ENCODE data around the gene HOXA2. TPM values are rescaled to one million over a fixed set of nuclear protein-coding genes. Genes with fewer than 3 reads are reported as not detected.

Gene HOXA2
- 3.1 TPM for polyA plus RNA-seq (ENCODE audit: insufficient read length)

DNA sequence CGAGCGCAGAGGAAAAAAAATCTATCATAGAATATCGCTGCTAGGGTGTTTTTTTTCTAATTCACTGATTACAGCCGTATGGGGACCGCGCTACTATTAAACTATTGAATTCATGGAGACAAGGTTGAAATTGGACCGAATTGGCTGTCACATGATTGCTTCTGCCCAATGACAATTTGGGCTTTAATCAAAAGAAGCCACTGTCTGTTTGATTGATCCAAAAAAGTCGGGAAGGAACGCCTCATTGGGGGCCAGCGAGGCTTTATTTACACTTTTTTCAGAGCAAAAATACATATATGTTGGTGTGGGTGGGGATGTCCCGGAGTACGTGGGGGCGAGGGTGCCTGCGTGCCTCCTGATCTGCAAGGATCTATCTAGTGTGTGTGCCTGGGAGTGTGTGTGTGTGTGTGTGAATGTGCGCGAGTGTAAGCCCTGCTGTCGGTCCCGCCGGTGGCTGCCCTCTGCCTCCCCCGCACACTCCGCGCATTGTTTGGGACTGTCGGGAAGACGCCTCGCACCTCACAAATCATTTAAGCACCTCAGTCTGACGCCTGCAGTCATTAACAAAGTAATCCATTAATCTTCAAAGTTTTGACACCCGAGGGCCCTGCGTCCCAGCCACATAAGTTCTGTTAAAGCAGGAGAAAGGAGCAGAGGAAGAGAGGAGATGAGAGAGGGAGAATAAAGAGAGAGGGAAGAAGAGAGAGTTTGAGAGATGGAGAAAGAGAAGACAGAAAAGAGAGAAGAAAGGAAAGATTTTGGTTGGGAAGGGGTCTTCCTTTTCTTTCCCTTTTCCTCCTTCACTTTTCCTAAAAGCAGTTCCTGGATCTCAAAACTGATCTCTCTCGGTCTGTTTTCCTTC is at the start of gene HOXA2:
Gene HOXA2 (minus strand): TSS at position 103 of the 862 bp plus-strand sequence. CDS start 183 bp downstream, outside the sequence.
- DNase-seq (ENCODE audit: low read depth): no peak

- no peak for DNase-seq (ENCODE audit: low read depth)
Observed at GRCh38 chr7:27151341-27151930, 49.0 kb upstream of the HOXA2 start.

DNA sequence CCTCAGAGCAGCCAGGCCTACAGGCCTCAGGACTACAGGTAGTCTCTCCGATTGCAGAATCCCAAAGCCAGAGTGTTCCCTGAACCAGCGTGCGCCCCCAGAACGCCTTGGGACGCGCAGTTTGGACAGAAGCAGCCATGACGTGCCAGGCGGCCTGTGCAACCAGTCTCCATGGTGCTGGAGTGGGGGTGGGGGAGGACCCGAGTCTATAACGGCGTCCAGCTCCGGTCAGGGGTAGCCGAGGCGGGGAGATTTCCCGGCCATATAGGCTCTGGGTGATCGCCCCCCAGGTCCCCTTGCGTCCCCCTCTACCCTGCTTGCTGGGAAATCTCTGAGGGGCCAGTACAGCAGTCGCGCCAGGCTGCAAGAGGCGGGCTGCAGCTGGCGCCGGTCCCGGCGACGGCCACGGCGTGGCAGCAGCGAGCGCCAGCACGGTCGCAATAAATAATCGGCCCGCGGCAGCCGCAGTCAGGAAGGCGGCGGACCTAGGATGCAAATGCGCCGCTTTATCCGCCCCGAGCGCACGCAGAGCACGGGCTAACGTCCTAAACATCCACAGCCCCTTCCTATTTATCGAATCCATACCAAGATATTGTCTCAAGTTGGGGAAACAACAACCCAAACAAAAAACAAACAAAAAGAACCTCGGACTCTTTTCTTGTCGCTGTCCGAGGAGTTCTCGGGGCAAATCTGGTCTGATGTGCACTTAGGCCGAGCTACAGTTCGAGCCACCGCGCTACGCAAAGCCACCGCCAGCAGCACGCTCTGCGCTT is 48.3 kb upstream of the HOXA2 start:
- no peak for DNase-seq (ENCODE audit: low read depth)

GRCh38 chr7:27149842-27150567 is 47.5 kb upstream of the HOXA2 start:
- DNase-seq (ENCODE audit: low read depth): no peak

GRCh38 chr7:27148756-27149641 is 46.5 kb upstream of the HOXA2 start:
- DNase-seq (ENCODE audit: low read depth): no peak

GRCh38 chr7:27148031-27148755 is 45.7 kb upstream of the HOXA2 start:
- no peak for DNase-seq (ENCODE audit: low read depth)

- DNase-seq (ENCODE audit: low read depth): no peak
Observed at GRCh38 chr7:27147199-27148030, 44.9 kb upstream of the HOXA2 start, which contains the start of gene HOXA6. HOXA6 (minus strand) TSS chr7:27147774; CDS start chr7:27147749, 25 bp downstream.

DNA sequence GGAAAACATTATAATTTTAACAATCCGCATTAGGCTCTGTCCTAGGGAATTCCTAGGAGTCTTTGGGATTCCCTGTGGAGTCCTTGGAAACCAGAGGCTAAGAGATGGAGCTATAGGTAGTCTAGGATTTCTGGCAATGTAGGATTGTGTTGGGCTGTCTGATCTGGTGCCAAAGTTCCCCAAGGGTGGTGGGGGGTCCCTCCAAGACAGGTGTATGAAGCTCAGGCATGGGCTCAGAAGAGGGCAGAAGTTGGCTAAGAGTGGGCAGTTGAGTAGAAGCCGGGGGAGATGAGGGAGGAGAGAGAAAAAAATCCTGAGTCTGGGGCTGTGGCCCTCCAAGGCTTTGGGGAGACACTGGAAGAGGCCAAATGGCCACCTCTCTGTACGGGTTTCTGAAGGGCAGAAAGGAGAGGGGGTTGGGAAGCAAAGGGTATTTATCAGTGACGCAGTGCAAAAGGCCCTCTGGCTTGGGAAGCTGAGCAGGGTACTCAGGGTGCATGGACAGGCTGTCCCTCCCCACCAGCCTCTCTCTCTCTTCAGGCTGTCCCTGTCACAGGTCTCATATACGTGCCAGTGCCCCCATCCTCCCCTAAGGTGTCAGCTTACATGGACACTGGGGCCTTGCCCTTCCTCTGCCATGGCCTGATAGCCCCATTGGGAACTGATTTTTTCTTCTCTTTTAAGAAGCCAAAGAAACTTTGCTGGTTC is 44.2 kb upstream of the HOXA2 start:
- DNase-seq (ENCODE audit: low read depth): no peak

- no peak for DNase-seq (ENCODE audit: low read depth)
Observed at GRCh38 chr7:27145914-27146412, 43.5 kb upstream of the HOXA2 start.

GRCh38 chr7:27145165-27145913 is 42.9 kb upstream of the HOXA2 start:
- no peak for DNase-seq (ENCODE audit: low read depth)

- DNase-seq (ENCODE audit: low read depth): no peak
Observed at GRCh38 chr7:27144781-27145164, 42.3 kb upstream of the HOXA2 start.

DNA sequence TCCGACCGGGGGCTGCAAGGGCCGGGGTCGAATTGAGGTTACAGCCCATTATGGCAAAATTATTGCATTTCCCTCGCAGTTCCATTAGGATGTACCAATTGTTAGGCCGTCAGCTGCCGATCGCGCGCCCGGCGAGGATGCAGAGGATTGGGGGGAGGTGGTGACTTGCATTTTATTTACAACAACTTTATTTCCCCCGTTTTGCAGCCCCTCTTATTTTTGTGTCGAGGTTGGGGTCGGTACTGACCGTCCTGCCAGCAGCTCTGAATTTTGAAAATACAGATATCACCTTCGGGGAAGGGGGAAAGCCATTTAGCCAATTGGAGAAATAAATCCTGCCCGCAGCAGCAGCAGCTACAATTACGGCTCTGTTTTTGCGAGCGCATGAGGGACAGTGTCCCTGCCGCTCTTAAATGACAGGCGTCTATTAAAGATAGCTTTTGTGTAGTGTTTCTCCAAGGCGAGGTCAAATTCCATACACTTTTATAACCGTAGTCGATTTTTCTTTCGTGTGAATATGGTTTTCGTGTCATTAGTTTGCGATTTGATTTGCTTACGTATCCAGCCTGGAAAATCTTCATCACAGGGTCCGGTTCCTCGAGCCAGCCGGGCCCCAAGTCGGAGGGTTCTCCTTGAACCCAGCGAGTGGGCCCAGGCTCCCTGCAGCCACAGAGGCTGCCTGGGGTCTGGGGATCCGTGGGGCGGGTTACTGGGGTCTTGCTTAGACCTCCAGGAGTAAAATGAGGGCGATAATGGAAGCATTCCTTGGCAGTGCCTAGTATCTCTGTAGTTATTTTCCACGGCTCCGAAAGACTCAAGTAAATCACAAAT is 41.7 kb upstream of the HOXA2 start:
- no peak for DNase-seq (ENCODE audit: low read depth)

DNA sequence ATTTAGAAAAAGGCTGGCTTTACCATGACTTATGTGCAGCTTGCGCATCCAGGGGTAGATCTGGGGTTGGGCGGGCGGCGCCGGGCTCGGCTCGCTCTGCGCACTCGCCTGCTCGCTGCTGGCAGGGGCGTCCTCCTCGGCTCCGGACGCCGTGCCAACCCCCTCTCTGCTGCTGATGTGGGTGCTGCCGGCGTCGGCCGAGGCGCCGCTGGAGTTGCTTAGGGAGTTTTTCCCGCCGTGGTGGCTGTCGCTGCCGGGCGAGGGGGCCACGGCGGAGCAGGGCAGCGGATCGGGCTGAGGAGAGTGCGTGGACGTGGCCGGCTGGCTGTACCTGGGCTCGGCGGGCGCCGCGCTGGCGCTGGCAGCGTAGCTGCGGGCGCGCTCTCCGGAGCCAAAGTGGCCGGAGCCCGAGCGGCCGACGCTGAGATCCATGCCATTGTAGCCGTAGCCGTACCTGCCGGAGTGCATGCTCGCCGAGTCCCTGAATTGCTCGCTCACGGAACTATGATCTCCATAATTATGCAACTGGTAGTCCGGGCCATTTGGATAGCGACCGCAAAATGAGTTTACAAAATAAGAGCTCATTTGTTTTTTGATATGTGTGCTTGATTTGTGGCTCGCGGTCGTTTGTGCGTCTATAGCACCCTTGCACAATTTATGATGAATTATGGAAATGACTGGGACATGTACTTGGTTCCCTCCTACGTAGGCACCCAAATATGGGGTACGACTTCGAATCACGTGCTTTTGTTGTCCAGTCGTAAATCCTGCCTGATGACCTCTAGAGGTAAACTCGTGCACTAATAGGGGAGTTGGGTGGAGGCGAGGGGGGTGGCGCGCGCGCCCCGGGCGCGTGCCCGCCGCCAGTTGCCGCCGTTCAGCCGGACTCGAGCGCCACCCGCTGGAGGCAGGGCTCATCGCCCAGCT is 40.8 kb upstream of the HOXA2 start, which contains the start of gene HOXA5:
Gene HOXA5 (minus strand): TSS at position 659 of the 927 bp plus-strand sequence. CDS start 74 bp downstream, at position 585.
- peak; percentile 88 for DNase-seq (ENCODE audit: low read depth)

GRCh38 chr7:27142580-27143022 is 40.1 kb upstream of the HOXA2 start:
- no peak for DNase-seq (ENCODE audit: low read depth)

DNA sequence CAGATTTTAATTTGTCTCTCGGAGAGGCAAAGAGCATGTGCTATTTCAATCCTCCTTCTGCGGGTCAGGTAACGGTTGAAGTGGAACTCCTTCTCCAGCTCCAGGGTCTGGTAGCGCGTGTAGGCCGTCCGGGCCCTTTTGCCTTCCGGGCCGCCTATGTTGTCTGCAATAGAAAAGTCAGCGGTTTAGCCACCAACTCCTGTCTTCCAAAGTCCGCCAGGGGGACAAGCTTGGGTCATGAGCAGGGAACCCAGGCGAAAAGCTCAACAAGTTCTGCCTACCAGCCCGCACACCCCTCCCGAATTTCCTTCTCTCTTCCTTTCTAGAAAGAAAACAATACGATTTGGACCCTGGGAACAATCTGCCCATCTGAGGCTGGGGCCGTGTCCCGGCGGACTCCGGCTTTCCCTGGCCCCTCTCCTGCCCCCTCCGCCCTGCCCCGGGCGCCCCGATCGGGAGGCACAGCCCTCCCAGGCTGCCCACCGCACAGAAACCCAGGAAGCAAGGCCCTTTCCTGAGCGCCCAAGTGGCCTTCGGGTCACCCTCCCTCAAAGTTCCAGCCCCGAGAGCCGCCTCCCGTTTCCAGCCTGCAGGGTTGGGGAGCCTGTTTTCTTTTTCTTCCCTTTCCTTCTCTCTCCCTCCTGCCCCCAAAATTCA is 39.6 kb upstream of the HOXA2 start:
- no peak for DNase-seq (ENCODE audit: low read depth)

Measured in forelimb muscle (tissue), 1 donor.